HepG2 (cell line): ENCODE measurements around the gene ZBTB32. TPM values are rescaled to one million over a fixed set of nuclear protein-coding genes. Genes with fewer than 3 reads are reported as not detected.

Source experiments
- CSRNP1 ChIP-seq: sonication (generic); formaldehyde crosslinking; IDR thresholded peaks from 2 replicates; pipeline ENCODE4 v1.8.1; 2023; ENCODE audit warnings: mild to moderate bottlenecking, missing genetic modification reagents
- DZIP1 ChIP-seq: sonication (generic); formaldehyde crosslinking; IDR thresholded peaks from 2 replicates; pipeline ENCODE4 v1.5.0; 2020; ENCODE audit warnings: mild to moderate bottlenecking, missing genetic modification reagents
- ETV5 ChIP-seq: IDR thresholded peaks from 2 replicates; pipeline ENCODE4 v1.6.1; 2018; ENCODE audit warnings: missing biosample characterization, missing genetic modification reagents, inconsistent platforms, borderline replicate concordance
- MIER3 ChIP-seq: IDR thresholded peaks from 2 replicates; pipeline ENCODE4 v1.6.1; 2016; ENCODE audit warnings: missing compliant biosample characterization, borderline replicate concordance
- MTA1 ChIP-seq: sonication (generic); formaldehyde crosslinking; IDR thresholded peaks from 2 replicates; pipeline ENCODE4 v1.4.0; 2020; ENCODE audit warnings: missing genetic modification reagents, mild to moderate bottlenecking, borderline replicate concordance
- SAFB2 ChIP-seq: sonication (generic); formaldehyde crosslinking; IDR thresholded peaks from 2 replicates; pipeline ENCODE4 v1.5.1; 2020; ENCODE audit warnings: missing genetic modification reagents, low read depth, mild to moderate bottlenecking, borderline replicate concordance
- TFE3 ChIP-seq: IDR thresholded peaks from 2 replicates; pipeline ENCODE4 v1.6.1; 2016
- ZNF224 ChIP-seq: sonication (generic); formaldehyde crosslinking; IDR thresholded peaks from 2 replicates; pipeline ENCODE4 v1.5.0; 2020; ENCODE audit warnings: mild to moderate bottlenecking, missing genetic modification reagents
- ZNF280B ChIP-seq: sonication (generic); formaldehyde crosslinking; IDR thresholded peaks from 2 replicates; pipeline ENCODE4 v1.5.0; 2020; ENCODE audit warnings: missing genetic modification reagents, mild to moderate bottlenecking, borderline replicate concordance
- ZNF331 ChIP-seq: sonication (generic); formaldehyde crosslinking; IDR thresholded peaks from 2 replicates; pipeline ENCODE4 v1.4.0; 2020; ENCODE audit warnings: missing genetic modification reagents
- ZNF503 ChIP-seq: sonication (generic); formaldehyde crosslinking; IDR thresholded peaks from 2 replicates; pipeline ENCODE4 v1.4.0; 2020; ENCODE audit warnings: missing genetic modification reagents
- ZNF562 ChIP-seq: sonication (generic); formaldehyde crosslinking; IDR thresholded peaks from 2 replicates; pipeline ENCODE4 v1.8.0; 2022; ENCODE audit warnings: missing genetic modification reagents, borderline replicate concordance
- ZNF574 ChIP-seq: sonication (generic); formaldehyde crosslinking; IDR thresholded peaks from 2 replicates; pipeline ENCODE4 v1.4.0; 2020; ENCODE audit warnings: missing genetic modification reagents
- ZSCAN29 ChIP-seq: sonication (generic); formaldehyde crosslinking; conservative IDR thresholded peaks from 2 replicates; pipeline ENCODE4 v1.4.0; 2020; ENCODE audit warnings: mild to moderate bottlenecking, missing genetic modification reagents
- polyA plus RNA-seq, 8 experiments: library from polyadenylated mRNA; depleted of rRNA in 3 of 8; stranded (reverse) in 7 of 8; unstranded in 1 of 8; fragments of >200 nt; fragmentation: Illumina TruSeq in 4 of 8; extraction: Trizol in 4 of 8; gene quantifications; 2 replicates each; pipeline versions ENCODE4 v1.2.1 to v1.2.3, GENCODE V29; 2011 to 2016; ENCODE audit warnings: low read depth in 4 of 8, missing spikeins in 1 of 8, mixed read lengths in 1 of 8; ENCODE audit not compliant: insufficient read depth in 1 of 8
- total RNA-seq, 5 experiments: library from RNA; depleted of rRNA; stranded (reverse); fragments of >200 nt; fragmentation: Illumina TruSeq; extraction: Trizol; gene quantifications; 2 replicates each; pipeline ENCODE4 v1.2.3, GENCODE V29; 2016; ENCODE audit warnings: low read depth in 1 of 5

Gene ZBTB32
- total and polyA plus RNA-seq, 2 of the 13 experiments (the other 11 are each of a cell fraction or from before 2014, with no cell fraction given) = not detected

GRCh38 chr19:35740423-35741202 lies 36.3 kb downstream of the ZBTB32 start (continued):
- TF ChIP-seq SAFB2 (CRISPR knock-in tag) = no peak
- TF ChIP-seq ZNF224 (CRISPR knock-in tag) = peak; percentile 86; the same call in 1 of the 2 replicates
- TF ChIP-seq ZNF280B (CRISPR knock-in tag) = peak; percentile 44; the same call in 1 of the 2 replicates
- no peak for TF ChIP-seq ZNF503 (CRISPR knock-in tag)
- peak; percentile 47; the same call in 1 of the 2 replicates for TF ChIP-seq ZNF574 (CRISPR knock-in tag)
- TF ChIP-seq TFE3 (CRISPR knock-in tag) = peak; percentile 47; the same call in 1 of the 2 replicates
- peak; percentile 60; the same call in 1 of the 2 replicates for TF ChIP-seq ETV5 (CRISPR knock-in tag)
- peak; percentile 46 for TF ChIP-seq ZNF331 (CRISPR knock-in tag)
- no peak for TF ChIP-seq ZNF562 (CRISPR knock-in tag)
- peak; percentile 42; the same call in 1 of the 2 replicates for TF ChIP-seq CSRNP1
- TF ChIP-seq ZSCAN29 (CRISPR knock-in tag) = peak; percentile 50; the same call in 1 of the 2 replicates
- 0 out of 2 replicates have a peak, but pooled peaks have one; percentile 16 for TF ChIP-seq DZIP1 (CRISPR knock-in tag)
- peak; percentile 17; the same call in 1 of the 2 replicates for TF ChIP-seq MIER3 (CRISPR knock-in tag)
- 0 out of 2 replicates have a peak, but pooled peaks have one; percentile 13 for TF ChIP-seq MTA1 (CRISPR knock-in tag)
